ENCODE measurements around the gene RASL12.
"Not testable (repeated sequence)": the region's sequence is repeated elsewhere in the genome, so short reads cannot be mapped to it uniquely, and the experiment has no call there.

RASL12 gene

DNA sequence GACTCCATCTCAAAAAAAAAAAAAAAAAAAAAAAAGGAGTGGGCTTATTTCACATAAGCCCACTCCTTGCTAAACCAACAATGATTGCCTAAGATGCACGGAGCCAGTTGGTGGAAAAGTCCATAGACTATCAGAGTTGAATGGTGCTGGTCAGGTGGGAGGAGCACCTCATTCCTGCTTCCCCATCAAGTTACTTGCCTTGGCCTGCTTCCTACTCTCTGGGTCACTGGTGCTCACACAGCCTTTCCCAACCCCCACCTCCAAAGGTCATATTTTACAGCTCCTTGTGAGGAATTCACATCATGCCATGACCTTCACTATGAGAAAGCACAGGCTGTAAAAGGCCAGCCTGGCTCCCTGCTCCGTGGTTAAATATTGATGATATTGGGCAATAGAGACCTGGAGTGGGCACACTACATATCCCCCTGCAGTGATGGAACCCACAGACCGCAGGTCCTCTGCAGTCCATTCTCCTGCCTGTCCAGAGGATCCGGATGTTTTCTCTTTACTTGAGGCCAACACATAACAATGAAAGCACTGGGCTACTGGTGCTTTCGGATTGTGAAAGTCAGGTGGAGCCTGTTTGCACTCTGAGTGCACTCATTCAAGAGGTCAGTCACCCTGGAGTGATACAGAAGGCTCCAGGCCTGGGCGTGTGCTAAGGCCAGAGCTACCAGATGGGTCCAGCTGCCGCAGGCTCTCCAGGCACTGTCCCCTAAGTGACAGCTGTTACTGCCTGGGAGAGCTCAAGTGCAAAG lies 22.9 kb downstream of the RASL12 start, which contains the start of gene SLC51B:
Gene SLC51B, plus strand, starts transcription at position 664 of the 758 bp plus-strand sequence. CDS start 4,618 bp downstream, outside the sequence.
- no peak within 1 kb of the TSS for H3K4me3 ChIP-seq
- TF ChIP-seq, protein P1, sequence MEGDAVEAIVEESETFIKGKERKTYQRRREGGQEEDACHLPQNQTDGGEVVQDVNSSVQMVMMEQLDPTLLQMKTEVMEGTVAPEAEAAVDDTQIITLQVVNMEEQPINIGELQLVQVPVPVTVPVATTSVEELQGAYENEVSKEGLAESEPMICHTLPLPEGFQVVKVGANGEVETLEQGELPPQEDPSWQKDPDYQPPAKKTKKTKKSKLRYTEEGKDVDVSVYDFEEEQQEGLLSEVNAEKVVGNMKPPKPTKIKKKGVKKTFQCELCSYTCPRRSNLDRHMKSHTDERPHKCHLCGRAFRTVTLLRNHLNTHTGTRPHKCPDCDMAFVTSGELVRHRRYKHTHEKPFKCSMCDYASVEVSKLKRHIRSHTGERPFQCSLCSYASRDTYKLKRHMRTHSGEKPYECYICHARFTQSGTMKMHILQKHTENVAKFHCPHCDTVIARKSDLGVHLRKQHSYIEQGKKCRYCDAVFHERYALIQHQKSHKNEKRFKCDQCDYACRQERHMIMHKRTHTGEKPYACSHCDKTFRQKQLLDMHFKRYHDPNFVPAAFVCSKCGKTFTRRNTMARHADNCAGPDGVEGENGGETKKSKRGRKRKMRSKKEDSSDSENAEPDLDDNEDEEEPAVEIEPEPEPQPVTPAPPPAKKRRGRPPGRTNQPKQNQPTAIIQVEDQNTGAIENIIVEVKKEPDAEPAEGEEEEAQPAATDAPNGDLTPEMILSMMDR (IDR thresholded peaks at IDR 0.05): no peak
- no peak within 1 kb of the TSS for H3K27ac ChIP-seq
- no peak for DNase-seq (ENCODE audit: low spot score)

DNA sequence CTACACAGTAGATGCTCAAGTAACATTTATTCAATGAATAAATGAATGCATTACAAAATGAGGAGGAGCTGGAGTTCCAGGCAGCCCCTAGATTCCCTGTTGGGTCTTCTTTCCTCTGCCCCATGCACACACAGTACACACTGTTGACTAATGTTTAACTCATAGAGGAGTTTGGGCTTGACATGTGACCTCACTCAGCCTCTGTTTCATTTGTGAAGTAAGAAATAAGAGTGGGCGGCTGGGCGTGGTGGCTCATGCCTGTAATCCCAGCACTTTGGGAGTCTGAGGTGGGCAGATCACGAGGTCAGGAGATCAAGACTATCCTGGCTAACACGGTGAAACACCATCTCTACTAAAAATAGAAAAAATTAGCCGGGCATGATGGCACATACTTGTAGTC lies 23.6 kb downstream of the RASL12 start:
- DNase-seq (ENCODE audit: low spot score); H3K4me3 ChIP-seq; H3K27ac ChIP-seq: not testable (repeated sequence)

DNA sequence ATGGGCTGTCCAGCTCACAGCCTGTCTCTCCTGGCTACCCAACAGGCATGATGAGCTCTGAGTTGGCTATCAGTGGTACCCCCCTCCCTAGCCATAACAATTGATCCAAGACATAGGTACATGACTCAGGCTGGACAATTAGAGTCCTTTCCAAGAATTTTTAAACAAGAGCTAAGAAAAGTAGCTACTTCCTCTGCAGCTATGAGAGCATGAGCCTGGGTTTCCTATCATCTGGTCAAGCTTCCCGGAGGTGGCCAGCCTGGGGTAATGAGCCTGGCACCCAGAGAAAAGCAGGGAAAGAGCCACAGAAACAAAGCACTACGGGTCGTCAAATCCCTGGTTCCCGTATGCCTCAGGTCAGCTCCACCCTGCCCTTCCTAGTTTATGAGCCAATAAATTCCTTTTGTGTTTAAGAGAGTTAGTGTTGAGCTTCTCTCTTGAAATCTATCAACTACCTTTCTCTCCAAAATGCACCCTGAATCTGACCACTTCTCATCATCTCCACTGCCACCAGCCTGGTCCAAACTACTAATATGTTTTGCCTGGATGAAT lies 24.9 kb downstream of the RASL12 start:
- no peak overlapping the region for H3K4me3 ChIP-seq
- no peak overlapping the region for H3K27ac ChIP-seq
- DNase-seq (ENCODE audit: low spot score): no peak
- TF ChIP-seq, protein P1 (IDR thresholded peaks at IDR 0.05): no peak

DNA sequence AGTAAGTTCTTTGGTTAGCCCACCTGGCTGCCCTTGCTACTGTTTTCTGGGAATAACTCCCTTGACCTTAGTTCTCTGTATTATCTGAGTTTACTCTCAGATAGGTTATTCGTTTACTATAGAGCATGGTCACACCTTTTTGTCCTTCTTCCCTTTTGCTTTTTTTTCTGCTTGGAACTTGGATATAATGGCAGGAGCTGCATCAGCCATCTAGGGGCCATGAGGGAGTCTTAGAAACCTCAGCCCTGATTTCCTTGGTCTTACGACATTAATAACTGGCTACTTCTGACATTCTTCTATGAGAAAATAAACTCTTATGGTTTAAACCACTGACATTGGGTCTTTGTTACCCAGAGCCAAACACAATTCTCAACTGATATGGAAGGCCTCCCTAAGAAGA lies 26.0 kb downstream of the RASL12 start:
- Histone ChIP-seq H3K4me3 (no peak overlapping the region), H3K27ac (no peak overlapping the region)
- no peak for DNase-seq (ENCODE audit: low spot score)
- TF ChIP-seq, protein P1 (IDR thresholded peaks at IDR 0.05): no peak

DNA sequence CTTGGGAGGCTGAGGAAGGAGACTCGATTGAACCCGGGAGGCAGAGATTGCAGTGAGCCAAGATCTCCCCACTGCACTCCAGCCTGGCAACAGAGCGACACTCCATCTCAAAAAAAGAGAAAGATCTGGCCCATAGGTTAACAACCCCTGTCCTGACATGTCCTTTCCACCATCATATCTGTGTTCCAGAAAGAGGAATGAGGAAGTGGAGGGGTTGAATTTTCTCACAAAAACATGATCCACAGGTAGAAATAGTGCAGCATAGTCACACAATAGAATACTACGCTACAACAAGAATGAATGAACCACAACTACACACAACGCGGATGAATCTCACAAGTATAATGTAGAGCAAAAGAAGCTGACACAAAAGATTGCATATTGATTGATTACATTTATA lies 27.3 kb downstream of the RASL12 start:
- Histone ChIP-seq H3K4me3 (no peak overlapping the region), H3K27ac (no peak overlapping the region)
- TF ChIP-seq, protein P1 (IDR thresholded peaks at IDR 0.05): no peak
- no peak for DNase-seq (ENCODE audit: low spot score)

DNA sequence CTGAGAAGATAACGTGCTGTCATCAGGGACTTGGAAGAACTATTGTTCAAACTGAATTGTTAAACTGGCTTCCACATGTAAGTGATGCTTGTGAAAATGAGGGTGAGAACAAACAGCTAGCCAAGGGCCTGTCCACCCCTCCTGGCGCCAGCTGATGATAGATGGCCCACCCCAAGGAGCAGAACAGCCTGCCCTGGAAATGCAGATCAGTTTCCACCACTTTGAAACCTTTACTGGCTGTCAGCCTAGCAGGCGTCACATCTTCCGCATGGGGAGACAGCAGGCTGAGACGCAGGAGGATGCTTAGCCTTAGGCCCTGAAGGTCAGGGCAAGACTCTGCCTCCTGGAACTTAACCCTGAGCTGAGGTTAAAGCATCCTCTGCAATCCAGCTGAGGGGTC lies 29.0 kb downstream of the RASL12 start:
- no peak for DNase-seq (ENCODE audit: low spot score)
- Histone ChIP-seq H3K4me3 (no peak overlapping the region), H3K27ac (no peak overlapping the region)
- TF ChIP-seq, protein P1 (IDR thresholded peaks at IDR 0.05): no peak

DNA sequence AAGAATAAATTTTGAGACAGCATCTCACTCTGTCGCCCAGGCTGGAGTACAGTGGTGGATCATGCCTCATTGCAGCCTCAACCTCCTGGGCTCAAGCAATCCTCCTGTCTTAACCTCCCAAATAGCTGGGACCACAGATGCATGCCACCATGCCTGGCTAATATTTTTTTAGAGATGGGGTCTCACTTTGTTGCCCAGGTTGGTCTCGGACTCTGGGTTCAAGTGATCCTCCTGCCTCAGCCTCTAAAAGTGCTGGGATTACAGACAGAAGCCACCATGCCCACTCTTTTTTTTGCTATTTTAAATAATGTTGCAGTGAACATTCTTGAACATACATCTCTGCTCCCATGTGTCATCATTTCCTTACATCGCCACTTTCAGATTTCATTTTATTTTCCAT lies 29.4 kb downstream of the RASL12 start:
- H3K4me3 ChIP-seq: no peak overlapping the region
- TF ChIP-seq, protein P1 (IDR thresholded peaks at IDR 0.05): no peak
- no peak for DNase-seq (ENCODE audit: low spot score)
- H3K27ac ChIP-seq: no peak overlapping the region

Measured in coronary artery (tissue), 2 donors.